GM18951 (cell line): ENCODE data around the gene PAGE5.

Experiments used
- POLR2A ChIP-seq: IDR thresholded peaks from 4 replicates; pipeline ENCODE4 v1.6.1; 2011; ENCODE audit warnings: mild to moderate bottlenecking; ENCODE audit not compliant: insufficient read length, insufficient read depth; ENCODE audit errors: extremely low read depth
- in situ Hi-C: fragments of 300-500 bp; cut with MboI; formaldehyde crosslinking; loops from one replicate; pipeline ENCODE4 v1.12.0; 2022; ENCODE audit warnings: low sequenced_read_pairs, mixed read lengths, inconsistent platforms; ENCODE audit not compliant: unreplicated experiment

The PAGE5 gene, protein sequence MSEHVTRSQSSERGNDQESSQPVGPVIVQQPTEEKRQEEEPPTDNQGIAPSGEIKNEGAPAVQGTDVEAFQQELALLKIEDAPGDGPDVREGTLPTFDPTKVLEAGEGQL

DNA sequence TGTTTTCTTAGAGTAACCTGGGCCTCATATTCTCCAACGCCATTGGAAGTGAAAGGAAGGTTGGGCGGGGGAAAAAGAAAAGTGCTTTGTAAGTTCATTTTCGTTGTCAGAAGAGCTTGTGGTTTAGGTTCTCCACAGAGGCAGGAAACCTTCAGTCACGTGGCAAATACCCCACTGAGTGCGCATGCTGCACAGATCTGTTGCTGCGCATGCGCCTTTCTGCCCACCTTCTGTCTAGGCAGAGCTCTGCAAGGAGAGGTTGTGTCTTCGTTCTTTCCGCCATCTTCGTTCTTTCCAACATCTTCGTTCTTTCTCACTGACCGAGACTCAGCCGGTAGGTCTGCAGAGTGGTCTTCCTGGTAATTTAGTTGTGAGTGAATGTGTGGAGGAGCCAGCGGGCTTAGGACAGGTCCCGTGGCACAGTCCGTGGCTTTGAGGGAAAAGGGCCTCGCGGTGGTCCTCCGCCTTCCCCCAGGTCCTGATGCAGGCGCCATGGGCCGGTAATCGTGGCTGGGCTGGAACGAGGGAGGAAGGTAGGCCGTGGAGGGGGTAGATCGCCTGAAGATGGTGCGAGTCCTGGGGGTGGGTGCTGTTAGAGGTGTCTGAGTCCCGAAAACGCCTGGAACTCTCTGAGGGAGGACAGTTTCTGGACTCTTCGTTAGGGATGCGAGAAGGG, at the start of gene PAGE5:
TSS of gene PAGE5 (plus strand) at position 228 of the 676 bp plus-strand sequence. CDS start 1,037 bp downstream, outside the sequence.
- TF ChIP-seq POLR2A: no peak
- in situ Hi-C loops: no loop called here

- in situ Hi-C loops: no loop called here
- TF ChIP-seq POLR2A: no peak
Observed at GRCh38 chrX:55187281-55187680, 32.9 kb upstream of the PAGE5 start.

DNA sequence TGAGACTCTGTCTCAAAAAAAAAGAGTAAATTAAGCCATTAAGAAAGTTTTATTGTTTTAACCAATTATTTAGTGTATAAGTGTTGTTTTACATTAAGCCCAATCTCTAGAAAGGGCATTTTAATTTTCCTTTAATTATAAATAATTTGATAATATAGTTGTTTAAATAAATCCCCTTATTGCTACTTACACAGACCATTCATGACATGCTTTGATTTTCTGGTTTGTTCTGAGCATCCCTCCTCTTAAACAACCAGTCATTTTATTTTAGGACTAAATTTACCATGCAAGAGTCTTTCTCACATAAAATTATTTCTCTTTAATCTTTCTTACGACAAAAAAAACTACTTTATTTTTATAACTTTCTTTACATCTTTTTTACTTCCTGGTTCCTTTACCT, 23.5 kb upstream of the PAGE5 start:
- in situ Hi-C loops: no loop called here
- TF ChIP-seq POLR2A: no peak

- in situ Hi-C loops: no loop called here
- no peak for TF ChIP-seq POLR2A
Observed at GRCh38 chrX:55201930-55202579, 18.1 kb upstream of the PAGE5 start.

DNA sequence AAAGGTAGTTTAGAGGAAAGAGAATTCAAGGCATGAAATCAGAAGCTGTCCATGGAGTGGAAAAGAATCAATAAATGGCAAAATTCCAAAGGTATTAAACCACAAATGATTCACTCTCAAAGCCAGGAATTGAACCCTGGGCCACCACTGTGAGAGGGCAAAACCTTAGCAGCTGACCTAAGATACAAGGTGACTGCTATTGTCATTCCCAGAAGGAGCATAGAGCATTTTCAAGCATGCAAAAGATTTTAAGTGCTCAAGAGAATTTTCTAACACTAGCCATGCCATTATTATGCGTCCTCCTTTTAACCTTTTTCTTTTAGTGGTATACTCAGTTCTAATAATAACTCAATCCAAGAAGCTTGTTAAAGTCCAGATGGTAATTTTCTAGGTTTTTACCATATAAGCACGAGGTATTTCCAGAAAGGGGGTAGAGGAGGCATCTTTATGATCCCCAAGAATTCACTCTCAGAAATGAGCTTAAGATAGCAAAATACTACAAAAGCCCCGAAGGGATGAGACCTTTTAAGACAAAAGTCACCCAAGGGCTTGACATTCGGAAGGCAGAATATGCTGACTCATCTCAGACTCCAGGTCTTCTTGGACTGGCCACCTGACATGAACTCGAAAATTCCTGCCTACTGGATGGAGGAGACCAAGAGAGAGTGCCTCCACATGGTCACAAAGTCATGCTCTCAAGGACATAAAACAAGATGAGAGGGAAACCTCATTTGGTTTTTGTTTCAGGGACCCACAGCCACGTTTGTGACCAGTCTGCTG, 13.8 kb upstream of the PAGE5 start:
- in situ Hi-C loops: no loop called here
- TF ChIP-seq POLR2A: no peak

DNA sequence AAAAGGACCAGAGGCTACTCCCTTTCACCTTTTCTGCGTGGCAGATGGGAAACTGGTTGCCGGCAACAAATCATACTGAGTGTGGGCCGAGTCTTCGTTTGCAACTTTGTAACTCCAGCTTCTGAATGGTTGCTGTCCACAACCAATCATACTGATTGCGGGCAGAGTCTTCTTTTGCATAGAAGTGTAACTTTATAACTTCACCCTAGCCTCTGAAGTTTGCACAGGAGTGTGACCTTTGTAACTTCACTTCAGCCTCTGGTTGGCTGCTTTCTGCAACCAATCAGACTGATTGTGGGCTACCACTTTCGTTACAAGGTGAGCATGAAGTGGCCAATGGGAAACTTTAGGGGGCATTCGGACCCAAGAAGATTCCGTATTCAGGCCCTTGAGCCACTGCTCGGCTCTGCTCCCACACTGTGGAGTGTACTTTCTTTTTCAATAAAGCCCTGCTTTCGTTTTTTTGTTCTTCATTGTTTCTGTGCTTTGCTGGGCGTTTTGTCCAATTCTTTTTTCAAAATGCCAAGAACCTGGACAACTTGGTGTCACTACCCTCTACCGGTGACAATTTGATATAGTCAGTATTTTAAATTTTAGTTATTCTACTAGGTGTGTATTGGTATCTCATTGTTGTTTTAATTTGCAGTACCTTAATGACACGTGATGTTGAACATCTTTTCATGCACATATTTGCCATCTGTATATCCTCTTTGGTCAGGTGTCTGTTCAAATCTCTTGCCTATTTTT, 9.0 kb upstream of the PAGE5 start:
- TF ChIP-seq POLR2A: no peak
- in situ Hi-C loops: no loop called here

DNA sequence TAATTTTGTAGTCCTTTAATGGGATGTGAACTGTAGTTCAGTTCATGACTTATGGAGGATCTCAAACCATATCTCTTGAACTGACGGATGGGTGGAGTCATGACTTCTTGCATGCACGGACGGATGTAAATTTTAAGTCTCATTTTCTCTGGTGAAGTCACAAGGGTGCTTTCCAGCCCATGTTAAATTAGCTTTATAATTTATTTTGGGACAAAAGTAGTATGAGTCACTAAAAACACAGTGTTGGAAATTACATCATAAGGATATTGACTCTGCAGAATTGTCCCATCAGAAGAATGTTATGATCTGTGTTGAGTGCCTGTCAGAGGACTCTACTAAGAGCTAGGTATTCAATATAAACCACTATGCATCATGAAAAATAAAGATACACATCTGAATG, 6.8 kb upstream of the PAGE5 start:
- TF ChIP-seq POLR2A: no peak
- in situ Hi-C loops: no loop called here

DNA sequence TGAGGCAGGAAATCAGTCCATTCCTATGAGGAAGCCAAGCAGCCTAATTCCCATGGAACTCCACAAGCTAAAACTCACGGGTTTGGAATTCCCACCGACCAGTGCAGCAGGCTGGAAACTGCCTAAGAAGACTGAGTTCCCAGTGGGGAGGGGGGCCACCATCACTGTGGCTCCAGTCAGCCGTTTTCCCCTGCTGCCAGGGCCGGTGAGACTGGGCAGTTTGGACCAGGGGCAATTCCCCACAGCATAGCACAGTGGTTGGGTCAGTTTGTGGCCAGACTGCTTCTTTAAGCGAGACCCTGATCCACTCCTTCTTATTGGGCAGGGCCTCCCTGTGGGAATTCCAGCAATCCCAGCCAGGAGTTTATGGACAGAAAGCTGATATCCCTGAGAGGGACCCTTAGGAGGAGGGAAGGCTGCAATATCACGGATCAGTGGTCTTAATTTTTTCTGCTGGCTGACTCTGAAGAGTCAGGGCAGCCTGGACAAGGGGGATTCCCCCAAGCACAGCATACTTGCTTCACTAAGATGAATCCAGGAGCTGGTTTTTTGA, 20.7 kb downstream of the PAGE5 start:
- in situ Hi-C loops: no loop called here

GRCh38 chrX:55253528-55253927, 33.4 kb downstream of the PAGE5 start:
- in situ Hi-C loops: no loop called here
- TF ChIP-seq POLR2A: no peak

More for the DNA sequence above, 20.7 kb downstream of the PAGE5 start:
- TF ChIP-seq POLR2A: no peak

- in situ Hi-C loops: no loop called here
- TF ChIP-seq POLR2A: no peak
Observed at GRCh38 chrX:55260806-55261205, 40.7 kb downstream of the PAGE5 start.

GRCh38 chrX:55264816-55265215, 44.7 kb downstream of the PAGE5 start, which contains the start of gene PAGE3:
Gene PAGE3, minus strand, starts transcription at chrX:55264916. Its CDS starts 1,013 bp downstream, at chrX:55263903.
- in situ Hi-C loops: no loop called here
- TF ChIP-seq POLR2A: no peak
